Measurements from ENCODE around the gene UBL4A. TPM values are rescaled to one million over a fixed set of nuclear protein-coding genes. Genes with fewer than 3 reads are reported as not detected.

The UBL4A gene
- total RNA-seq, 1 donor from 2014 or later, result 21.2 TPM

DNA sequence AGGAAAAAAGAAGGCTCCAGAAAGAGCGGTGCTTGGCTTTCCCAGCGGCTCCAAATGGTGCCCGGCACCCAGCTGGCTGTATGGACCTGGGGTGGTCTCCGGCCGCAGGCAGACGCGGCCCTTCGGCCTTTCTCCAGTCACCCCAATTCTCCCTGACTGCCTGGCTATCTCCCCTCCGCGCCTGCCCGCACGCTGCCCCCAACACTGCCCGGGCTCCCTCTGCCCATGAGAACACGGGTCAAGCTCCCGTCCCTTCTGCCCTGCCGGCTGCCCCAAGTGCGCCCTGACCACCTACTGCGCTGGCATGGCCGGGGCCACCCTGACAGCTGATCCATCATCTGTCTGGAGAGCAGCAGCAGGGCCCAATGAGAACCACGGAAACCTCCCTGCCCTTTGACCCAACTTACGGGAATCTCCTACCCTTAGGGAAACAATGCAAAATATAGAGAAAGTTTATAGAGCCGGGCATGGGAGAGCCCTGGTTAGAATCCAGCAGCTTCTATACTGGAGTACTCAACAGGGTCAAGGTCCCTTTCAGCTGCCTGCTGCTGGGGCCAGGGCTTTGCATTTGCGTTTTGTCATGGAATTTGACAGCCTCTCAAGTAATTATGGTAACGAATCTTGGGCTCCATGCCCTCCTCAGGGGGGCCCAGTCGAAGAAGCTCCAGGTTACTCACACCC, 30.8 kb upstream of the UBL4A start:
- Mint-ChIP-seq H3K27me3 (ENCODE audit: low read depth) (no peaks in the 10 kb centered on the region), H3K36me3 (ENCODE audit: low read depth) (no peaks in the 10 kb centered on the region), H3K4me3 (ENCODE audit: unreplicated experiment) (no peak overlapping the region), H3K9me3 (ENCODE audit: low read depth) (peaks cover 2% of the 10 kb centered on the region), H3K27ac (ENCODE audit: unreplicated experiment) (no peak overlapping the region), H3K4me1 (ENCODE audit: low read depth) (peaks cover 11% of the 10 kb centered on the region)
- TF ChIP-seq, protein P1, sequence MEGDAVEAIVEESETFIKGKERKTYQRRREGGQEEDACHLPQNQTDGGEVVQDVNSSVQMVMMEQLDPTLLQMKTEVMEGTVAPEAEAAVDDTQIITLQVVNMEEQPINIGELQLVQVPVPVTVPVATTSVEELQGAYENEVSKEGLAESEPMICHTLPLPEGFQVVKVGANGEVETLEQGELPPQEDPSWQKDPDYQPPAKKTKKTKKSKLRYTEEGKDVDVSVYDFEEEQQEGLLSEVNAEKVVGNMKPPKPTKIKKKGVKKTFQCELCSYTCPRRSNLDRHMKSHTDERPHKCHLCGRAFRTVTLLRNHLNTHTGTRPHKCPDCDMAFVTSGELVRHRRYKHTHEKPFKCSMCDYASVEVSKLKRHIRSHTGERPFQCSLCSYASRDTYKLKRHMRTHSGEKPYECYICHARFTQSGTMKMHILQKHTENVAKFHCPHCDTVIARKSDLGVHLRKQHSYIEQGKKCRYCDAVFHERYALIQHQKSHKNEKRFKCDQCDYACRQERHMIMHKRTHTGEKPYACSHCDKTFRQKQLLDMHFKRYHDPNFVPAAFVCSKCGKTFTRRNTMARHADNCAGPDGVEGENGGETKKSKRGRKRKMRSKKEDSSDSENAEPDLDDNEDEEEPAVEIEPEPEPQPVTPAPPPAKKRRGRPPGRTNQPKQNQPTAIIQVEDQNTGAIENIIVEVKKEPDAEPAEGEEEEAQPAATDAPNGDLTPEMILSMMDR (IDR thresholded peaks at IDR 0.05), result no peak
- no peak for DNase-seq (ENCODE audit: low spot score)

- peak overlapping the region; percentile 71 for H3K4me3 Mint-ChIP-seq (ENCODE audit: unreplicated experiment)
- no peaks in the 10 kb centered on the region for H3K36me3 Mint-ChIP-seq (ENCODE audit: low read depth)
- TF ChIP-seq, protein P1 (IDR thresholded peaks at IDR 0.05), result no peak
- H3K27me3 Mint-ChIP-seq (ENCODE audit: low read depth), result no peaks in the 10 kb centered on the region
- H3K4me1 Mint-ChIP-seq (ENCODE audit: low read depth), result peaks cover 11% of the 10 kb centered on the region
- DNase-seq (ENCODE audit: low spot score), result no peak
- H3K9me3 Mint-ChIP-seq (ENCODE audit: low read depth), result peaks cover 2% of the 10 kb centered on the region
- H3K27ac Mint-ChIP-seq (ENCODE audit: unreplicated experiment), result peak overlapping the region; percentile 74
These were observed 30.3 kb upstream of the UBL4A start for GRCh38 chrX:154516656-154517100.

DNA sequence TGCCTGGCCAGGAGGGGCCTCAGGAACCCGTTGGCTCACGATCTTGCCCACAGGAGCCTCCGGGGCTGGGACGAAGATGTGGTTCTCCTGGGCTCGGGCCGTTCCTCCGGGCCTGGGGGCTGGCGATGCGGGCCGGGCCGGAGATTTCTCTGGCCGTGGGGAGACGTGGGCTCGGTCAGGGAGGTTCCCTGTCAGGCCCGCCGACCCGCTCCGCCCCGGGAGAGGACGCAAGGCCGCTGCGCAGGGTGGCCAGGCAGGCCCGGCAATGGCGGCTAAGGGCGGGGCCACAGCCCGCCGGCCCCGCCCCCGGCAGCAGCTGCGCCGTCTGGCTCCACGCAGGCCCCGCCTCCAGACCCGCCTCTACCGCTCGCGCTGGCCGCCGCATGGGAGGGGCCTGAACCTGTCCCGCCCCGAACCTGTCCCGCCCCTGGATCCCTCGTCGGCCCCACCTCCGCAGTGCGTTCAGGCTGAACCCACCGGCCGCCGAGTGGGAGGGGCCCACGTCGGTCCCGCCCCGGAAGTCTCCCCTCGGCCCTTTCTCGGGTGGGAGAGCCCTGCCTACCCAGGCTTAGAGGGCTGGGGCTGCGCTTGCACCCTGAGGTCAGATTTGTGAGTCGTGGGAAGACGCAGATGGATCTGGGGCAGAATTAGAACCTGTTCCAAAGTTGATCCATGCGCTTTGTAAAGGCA, 29.7 kb upstream of the UBL4A start, which contains the start of gene FAM3A:
FAM3A (minus strand) TSS at position 267 of the 690 bp plus-strand sequence. CDS start 460 bp downstream, outside the sequence.
- TF ChIP-seq, protein P1 (IDR thresholded peaks at IDR 0.05), result no peak
- Mint-ChIP-seq H3K4me3 (ENCODE audit: unreplicated experiment) (peak within 1 kb of the TSS; percentile 74), H3K36me3 (ENCODE audit: low read depth) (no peaks in the 10 kb centered on the region), H3K4me1 (ENCODE audit: low read depth) (peaks cover 11% of the 10 kb centered on the region), H3K27me3 (ENCODE audit: low read depth) (no peaks in the 10 kb centered on the region), H3K9me3 (ENCODE audit: low read depth) (peaks cover 2% of the 10 kb centered on the region), H3K27ac (ENCODE audit: unreplicated experiment) (peak within 1 kb of the TSS; percentile 74)
- peak; percentile 95 for DNase-seq (ENCODE audit: low spot score)

DNA sequence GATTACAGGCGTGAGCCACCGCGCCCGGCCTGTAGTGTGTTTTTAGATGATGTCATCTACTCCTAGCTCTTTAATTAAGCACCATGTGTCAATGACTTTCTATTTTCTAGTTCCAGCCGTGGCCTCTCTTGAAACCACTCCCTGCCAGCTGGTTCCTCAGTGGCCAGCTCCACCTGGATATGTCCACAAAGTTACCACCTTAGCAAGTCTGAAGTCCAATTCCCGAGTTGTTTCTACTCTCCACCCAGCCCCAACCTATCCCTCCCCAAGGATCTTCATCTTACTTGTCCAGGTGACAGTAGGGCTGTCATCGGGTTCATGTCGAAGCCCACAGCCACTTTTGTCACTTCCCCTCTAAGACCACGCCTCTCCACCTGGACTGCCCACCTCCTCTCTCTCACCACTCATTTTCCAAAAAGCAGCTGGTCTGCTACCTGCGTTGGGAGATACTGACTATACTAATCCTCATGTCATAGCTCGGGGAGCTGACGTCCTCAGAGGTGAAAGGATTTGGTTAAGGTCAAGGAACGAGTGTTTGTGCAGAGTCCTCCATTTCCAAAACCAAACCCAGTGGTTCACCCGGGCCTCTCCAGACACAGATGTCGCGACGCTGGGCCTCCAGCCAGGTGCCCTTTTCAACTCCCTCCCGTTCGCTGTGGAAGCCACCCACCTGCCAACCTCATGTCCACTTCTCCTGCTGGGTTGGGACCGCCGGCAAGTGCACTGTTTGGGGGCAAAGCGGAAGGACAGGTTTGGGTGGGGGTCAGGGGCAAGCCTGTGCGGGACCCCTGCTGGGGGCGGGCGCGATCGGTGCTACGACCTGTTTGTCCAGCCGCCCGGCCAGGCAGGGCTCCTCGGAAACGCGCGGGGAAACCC, 28.9 kb upstream of the UBL4A start:
- Mint-ChIP-seq H3K36me3 (ENCODE audit: low read depth) (peaks cover 2% of the 10 kb centered on the region), H3K27me3 (ENCODE audit: low read depth) (no peaks in the 10 kb centered on the region), H3K9me3 (ENCODE audit: low read depth) (peaks cover 2% of the 10 kb centered on the region), H3K4me1 (ENCODE audit: low read depth) (peaks cover 11% of the 10 kb centered on the region), H3K4me3 (ENCODE audit: unreplicated experiment) (peak overlapping the region; percentile 74), H3K27ac (ENCODE audit: unreplicated experiment) (peak overlapping the region; percentile 27)
- no peak for DNase-seq (ENCODE audit: low spot score)
- TF ChIP-seq, protein P1 (IDR thresholded peaks at IDR 0.05), result no peak

DNA sequence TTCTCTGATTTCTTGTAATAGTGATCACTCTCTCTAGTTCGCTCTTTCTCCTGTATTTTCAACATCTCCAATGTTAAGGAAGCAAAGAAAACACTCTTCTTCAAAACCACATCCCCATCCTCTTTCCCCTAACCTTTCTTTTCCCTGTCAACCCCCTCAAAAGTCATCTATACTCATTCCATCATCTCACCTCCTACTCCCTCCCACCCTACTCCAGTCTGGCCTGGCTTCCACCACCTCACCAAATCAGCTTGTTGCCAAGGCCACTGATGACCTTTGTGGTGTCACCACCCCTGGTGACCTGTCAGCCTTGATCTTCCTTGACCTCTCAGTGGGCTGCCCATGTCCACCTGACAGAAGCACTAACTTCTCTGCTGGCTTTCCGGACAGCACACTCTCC, 27.3 kb upstream of the UBL4A start:
- peaks cover 11% of the 10 kb centered on the region for H3K4me1 Mint-ChIP-seq (ENCODE audit: low read depth)
- peaks cover 4% of the 10 kb centered on the region for H3K36me3 Mint-ChIP-seq (ENCODE audit: low read depth)
- DNase-seq (ENCODE audit: low spot score), result no peak
- H3K27me3 Mint-ChIP-seq (ENCODE audit: low read depth), result no peaks in the 10 kb centered on the region
- H3K27ac Mint-ChIP-seq (ENCODE audit: unreplicated experiment), result no peak overlapping the region
- peaks cover 13% of the 10 kb centered on the region for H3K9me3 Mint-ChIP-seq (ENCODE audit: low read depth)
- TF ChIP-seq, protein P1 (IDR thresholded peaks at IDR 0.05), result no peak
- H3K4me3 Mint-ChIP-seq (ENCODE audit: unreplicated experiment), result no peak overlapping the region

Data from chondrocyte (in vitro differentiated cells).